HG03097 (cell line): ENCODE results near the gene TECPR1.
"Not testable (repeated sequence)": the region's sequence is repeated elsewhere in the genome, so short reads cannot be mapped to it uniquely, and the experiment has no call there.

Experiments
- ATAC-seq: cut with Tn5 transposase; IDR thresholded peaks from one replicate; pipeline ENCODE4 v1.9.1; 2021; ENCODE audit not compliant: unreplicated experiment, low FRiP score

The TECPR1 gene

GRCh38 chr7:98229991-98230745 lies 21.9 kb downstream of the TECPR1 start:
- ATAC-seq: no peak

- ATAC-seq: no peak
These were observed 22.6 kb downstream of the TECPR1 start for GRCh38 chr7:98229441-98229840.

- ATAC-seq: no peak
These were observed 23.2 kb downstream of the TECPR1 start for GRCh38 chr7:98228801-98229200.

- ATAC-seq: no peak
These were observed 24.1 kb downstream of the TECPR1 start for GRCh38 chr7:98227939-98228338.

- ATAC-seq: no peak
These were observed 26.0 kb downstream of the TECPR1 start for GRCh38 chr7:98225913-98226614.

- no peak for ATAC-seq
These were observed 27.3 kb downstream of the TECPR1 start for GRCh38 chr7:98224701-98225181.

GRCh38 chr7:98223898-98224700 lies 27.9 kb downstream of the TECPR1 start:
- no peak for ATAC-seq

GRCh38 chr7:98223351-98223897 lies 28.6 kb downstream of the TECPR1 start:
- ATAC-seq: no peak

- no peak for ATAC-seq
These were observed 29.4 kb downstream of the TECPR1 start for GRCh38 chr7:98222533-98223195.

- no peak for ATAC-seq
These were observed 30.2 kb downstream of the TECPR1 start for GRCh38 chr7:98221611-98222532.

GRCh38 chr7:98219382-98219781 lies 32.6 kb downstream of the TECPR1 start:
- not testable (repeated sequence) for ATAC-seq

GRCh38 chr7:98217623-98218582 lies 34.1 kb downstream of the TECPR1 start:
- ATAC-seq: no peak

GRCh38 chr7:98216941-98217622 lies 35.0 kb downstream of the TECPR1 start:
- no peak for ATAC-seq

- ATAC-seq: no peak
These were observed 36.2 kb downstream of the TECPR1 start for GRCh38 chr7:98215561-98216495.

GRCh38 chr7:98214811-98215321 lies 37.2 kb downstream of the TECPR1 start:
- ATAC-seq: no peak
